GM13977 (cell line): ENCODE measurements around the gene ZFPM1.

ENCODE experiments used
- DNase-seq: peaks from one replicate; pipeline ENCODE4 v3.0.0; 2012; ENCODE audit warnings: low spot score
- in situ Hi-C: fragments of 300-500 bp; cut with MboI; formaldehyde crosslinking; loops from one replicate; pipeline ENCODE4 v1.12.0; 2022; ENCODE audit warnings: low sequenced_read_pairs, low pct_unique_long_range_greater_than_20kb, mixed read lengths, inconsistent platforms; ENCODE audit not compliant: unreplicated experiment
- TF ChIP-seq, protein P1 (sequence below): IDR thresholded peaks from 2 replicates; pipeline ENCODE4 v1.5.1; 2012; ENCODE audit warnings: mild to moderate bottlenecking, control low read depth; ENCODE audit not compliant: insufficient read depth; ENCODE audit errors: extremely low read depth, missing control alignments

Gene ZFPM1

GRCh38 chr16:88453611-88454522 is 787 bp downstream of the ZFPM1 start:
- in situ Hi-C loops, result no loop called here
- DNase-seq, result no peak
- TF ChIP-seq, protein P1, sequence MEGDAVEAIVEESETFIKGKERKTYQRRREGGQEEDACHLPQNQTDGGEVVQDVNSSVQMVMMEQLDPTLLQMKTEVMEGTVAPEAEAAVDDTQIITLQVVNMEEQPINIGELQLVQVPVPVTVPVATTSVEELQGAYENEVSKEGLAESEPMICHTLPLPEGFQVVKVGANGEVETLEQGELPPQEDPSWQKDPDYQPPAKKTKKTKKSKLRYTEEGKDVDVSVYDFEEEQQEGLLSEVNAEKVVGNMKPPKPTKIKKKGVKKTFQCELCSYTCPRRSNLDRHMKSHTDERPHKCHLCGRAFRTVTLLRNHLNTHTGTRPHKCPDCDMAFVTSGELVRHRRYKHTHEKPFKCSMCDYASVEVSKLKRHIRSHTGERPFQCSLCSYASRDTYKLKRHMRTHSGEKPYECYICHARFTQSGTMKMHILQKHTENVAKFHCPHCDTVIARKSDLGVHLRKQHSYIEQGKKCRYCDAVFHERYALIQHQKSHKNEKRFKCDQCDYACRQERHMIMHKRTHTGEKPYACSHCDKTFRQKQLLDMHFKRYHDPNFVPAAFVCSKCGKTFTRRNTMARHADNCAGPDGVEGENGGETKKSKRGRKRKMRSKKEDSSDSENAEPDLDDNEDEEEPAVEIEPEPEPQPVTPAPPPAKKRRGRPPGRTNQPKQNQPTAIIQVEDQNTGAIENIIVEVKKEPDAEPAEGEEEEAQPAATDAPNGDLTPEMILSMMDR, result no peak

GRCh38 chr16:88454523-88454947 is 1.5 kb downstream of the ZFPM1 start:
- DNase-seq, result no peak
- in situ Hi-C loops, result no loop called here
- TF ChIP-seq, protein P1, result no peak

- in situ Hi-C loops, result no loop called here
- DNase-seq, result peak; percentile 95
Measured at GRCh38 chr16:88455610-88456355, 2.7 kb downstream of the ZFPM1 start.

DNA sequence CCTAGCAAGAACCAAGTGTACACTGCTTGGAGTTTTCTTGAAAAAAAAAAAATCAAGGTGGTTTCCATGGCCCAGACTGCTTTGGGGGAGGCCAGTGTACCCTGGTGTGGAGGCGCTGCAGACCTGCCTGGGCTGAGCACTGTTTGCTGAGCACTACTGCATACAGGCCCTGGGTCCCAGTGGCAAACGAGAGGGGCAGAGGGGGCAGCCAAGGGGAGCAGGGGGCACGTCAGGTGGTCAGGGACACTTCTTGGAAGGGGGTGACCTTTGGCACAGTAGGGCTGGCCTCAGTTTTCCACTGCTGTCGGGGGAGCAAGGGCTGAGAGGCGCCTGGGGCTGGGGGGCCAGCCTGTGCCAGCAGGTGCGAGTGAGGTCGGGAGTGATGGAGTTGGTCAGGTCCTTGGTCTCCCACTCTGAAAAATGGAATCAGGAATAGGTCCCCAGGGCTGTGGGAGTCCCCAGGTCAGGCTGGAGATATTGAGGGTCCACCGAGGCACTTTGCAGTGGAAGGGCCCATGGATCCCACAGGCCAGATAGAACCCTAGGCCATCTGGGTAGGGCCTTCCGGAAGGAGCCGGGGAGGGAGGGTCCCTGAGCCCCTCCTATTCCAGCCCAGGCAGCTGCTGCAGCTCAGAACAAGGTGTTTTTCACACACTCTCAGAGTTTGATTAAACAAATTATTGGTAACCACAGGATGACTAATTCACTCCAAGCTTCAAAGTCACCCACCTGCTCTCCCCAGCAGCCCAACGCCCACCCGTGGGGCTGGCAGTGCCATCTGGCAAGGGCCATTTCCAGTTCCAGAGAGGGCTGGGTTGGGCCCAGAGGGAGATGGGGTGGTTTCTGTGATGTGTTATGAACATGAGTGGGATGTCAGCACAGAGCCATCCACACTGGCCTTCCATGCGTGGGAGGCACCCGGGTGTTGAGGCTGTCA is 3.5 kb downstream of the ZFPM1 start:
- in situ Hi-C loops, result no loop called here
- peak; percentile 67 for DNase-seq

More at GRCh38 chr16:88455610-88456355, 2.7 kb downstream of the ZFPM1 start:
- TF ChIP-seq, protein P1, result no peak

GRCh38 chr16:88458039-88458772 is 5.1 kb downstream of the ZFPM1 start:
- no peak for DNase-seq
- TF ChIP-seq, protein P1, result no peak
- in situ Hi-C loops, result no loop called here

More for the DNA sequence above, 3.5 kb downstream of the ZFPM1 start:
- TF ChIP-seq, protein P1, result no peak
